SK-N-MC (cell line): Measurements from ENCODE around the gene KLHL7.

ENCODE experiments used
- EZH2 ChIP-seq: fragments of 200-600 bp; sonication (generic); IDR thresholded peaks from one replicate; pipeline ENCODE4 v1.6.1; 2017; ENCODE audit warnings: antibody characterized with exemption
- POLR2AphosphoS5 ChIP-seq: IDR thresholded peaks from 2 replicates; pipeline ENCODE4 v1.6.1; 2012; ENCODE audit warnings: mild to moderate bottlenecking, low read depth, low read length, borderline replicate concordance

DNA sequence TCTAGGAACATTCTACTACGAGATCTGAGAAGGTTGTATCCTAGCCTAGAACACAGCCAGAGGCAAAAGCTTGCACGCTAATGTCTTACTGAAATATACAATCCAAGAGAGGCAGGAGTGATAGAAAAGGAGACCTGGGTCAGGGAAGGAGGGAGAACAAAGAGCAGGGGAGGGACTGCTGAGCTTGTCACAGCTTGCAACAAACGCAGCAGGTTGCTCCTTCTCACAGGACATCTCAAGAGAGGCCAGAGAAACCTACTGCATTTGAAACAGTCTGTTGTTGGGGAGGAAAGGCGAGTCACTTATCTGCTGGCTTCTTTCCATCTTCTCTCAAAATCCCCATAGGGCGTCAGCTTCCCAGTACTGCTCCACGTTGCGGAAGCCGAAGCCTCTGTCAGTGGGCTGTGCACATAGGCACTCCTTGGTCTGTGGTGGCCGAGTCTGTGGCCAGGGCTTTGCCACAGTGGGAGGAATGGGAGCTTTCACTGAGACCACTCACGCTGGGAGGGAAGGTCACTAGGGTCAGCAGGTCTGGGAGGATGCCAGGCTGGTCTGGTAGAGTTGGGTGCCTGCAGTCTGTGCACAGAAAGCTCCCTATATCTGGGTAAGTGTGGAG lies 115.2 kb downstream of the KLHL7 start:
- no peak for TF ChIP-seq EZH2
- no peak for TF ChIP-seq POLR2AphosphoS5
